ENCODE measurements around the gene SNX21.

DNA sequence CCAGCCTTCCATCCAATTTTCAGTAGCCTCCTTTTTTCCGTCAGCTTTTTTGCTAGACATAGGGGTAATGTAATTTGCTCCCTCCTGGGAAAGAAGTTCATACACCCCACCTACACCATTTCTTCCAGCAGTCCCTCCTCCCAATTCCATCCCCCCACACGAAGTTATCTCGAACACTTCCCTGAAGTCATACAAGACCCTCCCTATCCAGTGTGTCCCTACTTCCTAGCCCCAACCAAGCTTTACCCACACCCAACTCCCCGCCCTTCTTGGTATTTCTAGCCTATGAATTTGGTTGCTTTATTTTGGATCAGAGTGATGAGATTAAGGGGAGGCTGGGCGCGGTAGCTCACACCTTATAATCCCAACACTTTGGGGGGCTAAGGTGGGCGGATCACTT is 20.1 kb upstream of the SNX21 start:
- TF ChIP-seq, protein P1, sequence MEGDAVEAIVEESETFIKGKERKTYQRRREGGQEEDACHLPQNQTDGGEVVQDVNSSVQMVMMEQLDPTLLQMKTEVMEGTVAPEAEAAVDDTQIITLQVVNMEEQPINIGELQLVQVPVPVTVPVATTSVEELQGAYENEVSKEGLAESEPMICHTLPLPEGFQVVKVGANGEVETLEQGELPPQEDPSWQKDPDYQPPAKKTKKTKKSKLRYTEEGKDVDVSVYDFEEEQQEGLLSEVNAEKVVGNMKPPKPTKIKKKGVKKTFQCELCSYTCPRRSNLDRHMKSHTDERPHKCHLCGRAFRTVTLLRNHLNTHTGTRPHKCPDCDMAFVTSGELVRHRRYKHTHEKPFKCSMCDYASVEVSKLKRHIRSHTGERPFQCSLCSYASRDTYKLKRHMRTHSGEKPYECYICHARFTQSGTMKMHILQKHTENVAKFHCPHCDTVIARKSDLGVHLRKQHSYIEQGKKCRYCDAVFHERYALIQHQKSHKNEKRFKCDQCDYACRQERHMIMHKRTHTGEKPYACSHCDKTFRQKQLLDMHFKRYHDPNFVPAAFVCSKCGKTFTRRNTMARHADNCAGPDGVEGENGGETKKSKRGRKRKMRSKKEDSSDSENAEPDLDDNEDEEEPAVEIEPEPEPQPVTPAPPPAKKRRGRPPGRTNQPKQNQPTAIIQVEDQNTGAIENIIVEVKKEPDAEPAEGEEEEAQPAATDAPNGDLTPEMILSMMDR (conservative IDR thresholded peaks at IDR 0.05) = no peak
- TF ChIP-seq EZH2 (IDR thresholded peaks at IDR 0.05; ENCODE audit: low read depth) = no peak

Measured in PC-9 (cell line).